Tibial nerve (tissue), 4 donors: ENCODE measurements around the gene GNS. TPM values are rescaled to one million over a fixed set of nuclear protein-coding genes. Genes with fewer than 3 reads are reported as not detected.

Experiments used
- DNase-seq, 2 donors: peaks; one replicate each; pipeline ENCODE4 v3.0.0-alpha.2; 2019; ENCODE audit warnings: low spot score in 2 of 2
- H3K27ac ChIP-seq, 4 donors: fragments of 200-600 bp; sonication (generic) in 3 of 4; one replicate each; pipeline ENCODE4 v1.5.1; 2017 to 2019; ENCODE audit warnings: mild to moderate bottlenecking in 1 of 4
- H3K27me3 ChIP-seq, 2 donors: fragments of 200-600 bp; sonication (generic) in 1 of 2; one replicate each; pipeline versions ENCODE4 v1.5.1 to v1.6.0; 2017 to 2019
- H3K36me3 ChIP-seq, 3 donors: fragments of 200-600 bp; sonication (generic); one replicate each; pipeline ENCODE4 v1.5.1; 2018 to 2019
- H3K4me1 ChIP-seq, 4 donors: fragments of 200-600 bp; sonication (generic) in 3 of 4; one replicate each; pipeline ENCODE4 v1.5.1; 2017 to 2019
- H3K4me3 ChIP-seq, 4 donors: fragments of 200-600 bp; sonication (generic) in 3 of 4; one replicate each; pipeline ENCODE4 v1.5.1; 2017 to 2019; ENCODE audit warnings: mild to moderate bottlenecking in 1 of 4, moderate library complexity in 1 of 4
- H3K9me3 ChIP-seq, 4 donors: fragments of 200-600 bp; sonication (generic) in 3 of 4; one replicate each; pipeline ENCODE4 v1.5.1; 2017 to 2019
- CTCF ChIP-seq, 5 experiments: fragments of 200-600 bp in 3 of 5; fragments of 450-650 bp in 2 of 5; sonication (generic) in 3 of 5; IDR thresholded peaks; one replicate each; pipeline ENCODE4 v1.5.1; 2016 to 2019; ENCODE audit warnings: antibody characterized with exemption in 5 of 5, mild to moderate bottlenecking in 3 of 5, moderate library complexity in 2 of 5
- EP300 ChIP-seq, 2 donors: sonication (generic); formaldehyde crosslinking; IDR thresholded peaks; one replicate each; pipeline ENCODE4 v1.6.1; 2017; ENCODE audit warnings: antibody characterized with exemption in 2 of 2, mild to moderate bottlenecking in 1 of 2
- POLR2A ChIP-seq, 2 donors: fragments of 450-650 bp; IDR thresholded peaks; one replicate each; pipeline ENCODE4 v1.6.1; 2017; ENCODE audit warnings: antibody characterized with exemption in 2 of 2, mild to moderate bottlenecking in 2 of 2, moderate library complexity in 2 of 2
- WGBS, 2 donors: methylation state at CpG; one replicate each; pipeline ENCODE4 v1.1.5; 2018; 5-methylcytosine and 5-hydroxymethylcytosine counted together
- total RNA-seq, 4 donors: library from RNA; depleted of rRNA; stranded (reverse); fragments of >200 nt; gene quantifications; one replicate each; pipeline ENCODE4 v1.1.0, GENCODE V29; 2016

GNS gene
- total RNA-seq, 4 donors from 2014 or later, result 72.2 to 88.4 (median 81.4) TPM

GRCh38 chr12:64685605-64686004, 73.6 kb downstream of the GNS start:
- H3K4me1 ChIP-seq, result peaks cover 0 to 16% (median 7%) of the 10 kb centered on the region in 4 donors
- no peaks in the 10 kb centered on the region for H3K27me3 ChIP-seq
- no peak for DNase-seq
- 96 to 97% methylated on average over 15 of the region's 15 CpGs for WGBS, 2 donors
- H3K9me3 ChIP-seq, result no peaks in the 10 kb centered on the region
- peaks cover 0 to 17% (median 0%) of the 10 kb centered on the region in 3 donors for H3K36me3 ChIP-seq
- no peak overlapping the region for H3K4me3 ChIP-seq
- TF ChIP-seq POLR2A (IDR thresholded peaks at IDR 0.05), result no peak
- TF ChIP-seq EP300 (IDR thresholded peaks at IDR 0.05), result no peak
- no peak for TF ChIP-seq CTCF (IDR thresholded peaks at IDR 0.05)
- H3K27ac ChIP-seq, result no peak overlapping the region

- H3K27me3 ChIP-seq, result no peaks in the 10 kb centered on the region
- no peaks in the 10 kb centered on the region for H3K9me3 ChIP-seq
- 94 to 98% methylated on average over 6 of the region's 6 CpGs for WGBS, 2 donors
- TF ChIP-seq EP300 (IDR thresholded peaks at IDR 0.05), result no peak
- TF ChIP-seq POLR2A (IDR thresholded peaks at IDR 0.05), result no peak
- no peak for TF ChIP-seq CTCF (IDR thresholded peaks at IDR 0.05)
- no peak overlapping the region for H3K27ac ChIP-seq
- peaks cover 0 to 17% (median 0%) of the 10 kb centered on the region in 3 donors for H3K36me3 ChIP-seq
- peaks cover 0 to 20% (median 10%) of the 10 kb centered on the region in 4 donors for H3K4me1 ChIP-seq
- no peak overlapping the region for H3K4me3 ChIP-seq
- DNase-seq, result no peak
These were observed 74.2 kb downstream of the GNS start for GRCh38 chr12:64685050-64685449.

- TF ChIP-seq POLR2A (IDR thresholded peaks at IDR 0.05) (no peak), CTCF (IDR thresholded peaks at IDR 0.05) (no peak), EP300 (IDR thresholded peaks at IDR 0.05) (no peak)
- no peak overlapping the region for H3K27ac ChIP-seq
- no peak for DNase-seq
- H3K36me3 ChIP-seq, result peaks cover 0 to 17% (median 0%) of the 10 kb centered on the region in 3 donors
- no peaks in the 10 kb centered on the region for H3K9me3 ChIP-seq
- WGBS, 2 donors, result 95 to 96% methylated on average over 10 of the region's 10 CpGs
- no peaks in the 10 kb centered on the region for H3K27me3 ChIP-seq
- H3K4me1 ChIP-seq, result peaks cover 0 to 28% (median 20%) of the 10 kb centered on the region in 4 donors
- H3K4me3 ChIP-seq, result no peak overlapping the region
These were observed 75.2 kb downstream of the GNS start for GRCh38 chr12:64683816-64684543.

GRCh38 chr12:64682572-64683277, 76.5 kb downstream of the GNS start:
- no peak for DNase-seq
- peaks cover 0 to 17% (median 0%) of the 10 kb centered on the region in 3 donors for H3K36me3 ChIP-seq
- peaks cover 0 to 31% (median 20%) of the 10 kb centered on the region in 4 donors for H3K4me1 ChIP-seq
- H3K27ac ChIP-seq, result peak overlapping the region in 1 of 4 donors; percentile 4
- no peaks in the 10 kb centered on the region for H3K27me3 ChIP-seq
- H3K9me3 ChIP-seq, result no peaks in the 10 kb centered on the region
- TF ChIP-seq CTCF (IDR thresholded peaks at IDR 0.05), result no peak
- TF ChIP-seq EP300 (IDR thresholded peaks at IDR 0.05), result peak; percentile 16 to 31
- no peak for TF ChIP-seq POLR2A (IDR thresholded peaks at IDR 0.05)
- no peak overlapping the region for H3K4me3 ChIP-seq
- 48 to 52% methylated on average over 6 of the region's 6 CpGs for WGBS, 2 donors
